Hepatocyte (in vitro differentiated cells): ENCODE results near the gene KIRREL1. TPM values are rescaled to one million over a fixed set of nuclear protein-coding genes. Genes with fewer than 3 reads are reported as not detected.

ENCODE experiments used
- DNase-seq: peaks from one replicate; pipeline ENCODE4 v3.0.0-alpha.2; 2016; ENCODE audit warnings: low spot score
- H2AFZ ChIP-seq: fragments of 200-600 bp; sonication (generic); 2 replicates; pipeline ENCODE4 v1.6.0; 2016; ENCODE audit warnings: antibody characterized with exemption, mild to moderate bottlenecking
- H3K27ac ChIP-seq: fragments of 200-600 bp; sonication (generic); 2 replicates; pipeline ENCODE4 v1.5.1; 2016; ENCODE audit warnings: mild to moderate bottlenecking
- H3K27me3 ChIP-seq: fragments of 200-600 bp; sonication (generic); 2 replicates; pipeline ENCODE4 v1.6.1; 2016
- H3K36me3 ChIP-seq: fragments of 200-600 bp; sonication (generic); replicated peaks from 2 replicates; pipeline ENCODE4 v1.5.1; 2016; ENCODE audit warnings: low read depth; ENCODE audit not compliant: insufficient read depth
- H3K4me1 ChIP-seq: fragments of 200-600 bp; sonication (generic); 2 replicates; pipeline ENCODE4 v1.5.1; 2016; ENCODE audit warnings: mild to moderate bottlenecking, moderate library complexity; ENCODE audit not compliant: insufficient read depth
- H3K4me2 ChIP-seq: fragments of 200-600 bp; sonication (generic); 2 replicates; pipeline ENCODE4 v1.6.0; 2016
- H3K4me3 ChIP-seq: fragments of 200-600 bp; sonication (generic); 2 replicates; pipeline ENCODE4 v1.5.1; 2016; ENCODE audit warnings: mild to moderate bottlenecking
- H3K79me2 ChIP-seq: fragments of 200-600 bp; sonication (generic); 2 replicates; pipeline ENCODE4 v1.6.0; 2017; ENCODE audit warnings: mild to moderate bottlenecking
- H3K9me2 ChIP-seq: fragments of 200-600 bp; sonication (generic); replicated peaks from 2 replicates; pipeline ENCODE4 v1.6.0; 2017; ENCODE audit warnings: mild to moderate bottlenecking; ENCODE audit not compliant: insufficient read depth
- H3K9me3 ChIP-seq: fragments of 200-600 bp; sonication (generic); 2 replicates; pipeline ENCODE4 v1.5.1; 2016; ENCODE audit warnings: low read depth, mild to moderate bottlenecking
- H4K20me1 ChIP-seq: fragments of 200-600 bp; sonication (generic); 2 replicates; pipeline ENCODE4 v1.6.0; 2016; ENCODE audit warnings: mild to moderate bottlenecking; ENCODE audit not compliant: insufficient read depth, poor library complexity, severe bottlenecking
- CTCF ChIP-seq: fragments of 200-600 bp; sonication (generic); IDR thresholded peaks from 2 replicates; pipeline ENCODE4 v1.5.1; 2016; ENCODE audit warnings: antibody characterized with exemption, mild to moderate bottlenecking; ENCODE audit not compliant: poor library complexity
- EZH2 ChIP-seq: fragments of 200-600 bp; sonication (generic); IDR thresholded peaks from 2 replicates; pipeline ENCODE4 v1.6.1; 2016; ENCODE audit warnings: antibody characterized with exemption, mild to moderate bottlenecking, borderline replicate concordance
- EZH2phosphoT487 ChIP-seq: fragments of 200-600 bp; sonication (generic); IDR thresholded peaks from one replicate; pipeline ENCODE4 v1.6.1; 2018; ENCODE audit warnings: antibody characterized with exemption, mild to moderate bottlenecking, low read depth, moderate library complexity; ENCODE audit not compliant: unreplicated experiment, severe bottlenecking
- WGBS: methylation state at CpG from one replicate; pipeline ENCODE4 v1.1.6; 2016; ENCODE audit warnings: low lambda C conversion rate; ENCODE audit errors: missing lambda C conversion rate; 5-methylcytosine and 5-hydroxymethylcytosine counted together
- polyA plus RNA-seq: library from polyadenylated mRNA; unstranded; fragments of >200 nt; fragmentation: Nextera tagmentation; extraction: Ambion mirVana; gene quantifications from 2 replicates; pipeline ENCODE4 v1.2.1, GENCODE V29; 2016
- total RNA-seq: library from RNA; depleted of rRNA; stranded (reverse); fragments of >200 nt; gene quantifications from 2 replicates; pipeline ENCODE4 v1.2.3, GENCODE V29; 2014

Gene KIRREL1
- total and polyA plus RNA-seq, 2 experiments from 2014 or later: 20.4 to 47.1 TPM

GRCh38 chr1:158094571-158094970 is 101.1 kb downstream of the KIRREL1 start:
- H4K20me1 ChIP-seq: no peaks in the 10 kb centered on the region
- H3K79me2 ChIP-seq: no peaks in the 10 kb centered on the region
- TF ChIP-seq CTCF (no peak), EZH2 (no peak), EZH2phosphoT487 (no peak)
- no peaks in the 10 kb centered on the region for H3K9me2 ChIP-seq
- H3K4me2 ChIP-seq: no peak overlapping the region
- no peak for DNase-seq
- no peaks in the 10 kb centered on the region for H3K4me1 ChIP-seq
- H3K9me3 ChIP-seq: no peaks in the 10 kb centered on the region
- no peaks in the 10 kb centered on the region for H3K27me3 ChIP-seq
- no peak overlapping the region for H3K4me3 ChIP-seq
- H2AFZ ChIP-seq: no peak overlapping the region
- H3K36me3 ChIP-seq: no peaks in the 10 kb centered on the region
- WGBS: 95% methylated on average over 13 of the region's 14 CpGs
- H3K27ac ChIP-seq: no peak overlapping the region

- H3K79me2 ChIP-seq: no peaks in the 10 kb centered on the region
- H3K27ac ChIP-seq: no peak overlapping the region
- H3K9me3 ChIP-seq: no peaks in the 10 kb centered on the region
- H4K20me1 ChIP-seq: no peaks in the 10 kb centered on the region
- TF ChIP-seq CTCF (peak; percentile 58), EZH2 (no peak), EZH2phosphoT487 (no peak)
- peaks cover 7% of the 10 kb centered on the region for H3K4me1 ChIP-seq
- no peak overlapping the region for H2AFZ ChIP-seq
- DNase-seq: peak; percentile 49
- no peaks in the 10 kb centered on the region for H3K9me2 ChIP-seq
- H3K4me3 ChIP-seq: no peak overlapping the region
- H3K4me2 ChIP-seq: no peak overlapping the region
- H3K27me3 ChIP-seq: no peaks in the 10 kb centered on the region
- WGBS: 97% methylated on average over 4 of the region's 4 CpGs
- H3K36me3 ChIP-seq: no peaks in the 10 kb centered on the region
Measured at GRCh38 chr1:158095737-158096335, 102.4 kb downstream of the KIRREL1 start.

- no peaks in the 10 kb centered on the region for H4K20me1 ChIP-seq
- no peak for DNase-seq
- H2AFZ ChIP-seq: no peak overlapping the region
- no peaks in the 10 kb centered on the region for H3K36me3 ChIP-seq
- no peaks in the 10 kb centered on the region for H3K9me3 ChIP-seq
- no peaks in the 10 kb centered on the region for H3K79me2 ChIP-seq
- H3K27me3 ChIP-seq: no peaks in the 10 kb centered on the region
- H3K9me2 ChIP-seq: no peaks in the 10 kb centered on the region
- TF ChIP-seq EZH2phosphoT487 (no peak), EZH2 (no peak), CTCF (no peak)
- H3K4me1 ChIP-seq: peaks cover 17% of the 10 kb centered on the region
- H3K4me2 ChIP-seq: no peak overlapping the region
- WGBS: 85% methylated on average over 5 of the region's 5 CpGs
- H3K4me3 ChIP-seq: no peak overlapping the region
- no peak overlapping the region for H3K27ac ChIP-seq
Measured at GRCh38 chr1:158098256-158098655, 104.8 kb downstream of the KIRREL1 start.
